Hindlimb muscle (tissue), 1 donor: Measurements from ENCODE around the gene ARL2BP. TPM values are rescaled to one million over a fixed set of nuclear protein-coding genes. Genes with fewer than 3 reads are reported as not detected.

Experiments
- DNase-seq: peaks from one replicate; pipeline ENCODE4 v3.0.0-alpha.2; 2013
- polyA plus RNA-seq: library from polyadenylated mRNA; unstranded; fragments of 120-200 nt; gene quantifications from one replicate; pipeline ENCODE4 v1.2.1, GENCODE V29; 2013; ENCODE audit not compliant: insufficient read length

ARL2BP gene
- polyA plus RNA-seq, 1 donor, result 36.0 TPM

DNA sequence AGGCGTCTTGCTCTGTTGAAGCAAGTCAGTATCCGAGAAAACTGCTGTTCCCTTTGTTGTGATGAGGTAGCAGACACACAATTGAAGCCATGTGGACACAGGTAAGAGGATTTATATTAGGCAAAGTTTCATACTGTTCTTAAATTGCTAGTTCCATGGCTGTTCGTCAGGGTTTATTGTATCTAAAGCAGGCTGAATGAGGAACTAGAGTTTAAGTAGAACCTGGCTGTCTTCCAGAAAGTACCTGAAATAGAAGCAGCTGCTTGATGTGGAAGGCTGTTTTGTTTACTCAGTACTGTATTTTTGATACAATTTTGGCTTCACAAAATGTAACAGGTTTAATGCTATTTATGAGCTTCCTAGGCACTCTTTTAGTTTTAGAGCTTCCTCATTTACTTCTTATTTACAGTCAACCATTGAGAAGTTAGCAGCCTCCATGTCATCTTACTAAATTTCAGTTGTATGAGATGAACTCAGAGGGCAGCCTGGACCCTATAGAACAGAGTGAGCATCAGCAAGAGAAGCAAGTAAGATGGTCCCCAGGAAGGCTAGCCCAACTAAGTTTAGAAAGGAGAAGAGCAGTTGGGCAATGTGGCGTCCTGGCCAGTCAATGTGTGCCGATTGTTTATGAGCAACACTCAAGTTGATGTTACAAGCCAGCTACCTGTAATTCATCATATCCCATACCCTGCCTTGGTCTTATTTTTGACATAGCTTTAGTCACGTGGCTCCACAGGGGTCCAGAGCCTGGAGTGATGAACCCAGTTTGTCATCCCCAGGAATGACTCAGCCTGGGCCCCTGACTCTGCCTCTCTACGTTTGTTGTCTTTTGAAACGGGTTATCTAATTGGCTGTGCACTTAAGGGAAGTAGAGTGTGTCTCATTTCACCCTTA, 9.7 kb upstream of the ARL2BP start:
- no peak for DNase-seq

DNA sequence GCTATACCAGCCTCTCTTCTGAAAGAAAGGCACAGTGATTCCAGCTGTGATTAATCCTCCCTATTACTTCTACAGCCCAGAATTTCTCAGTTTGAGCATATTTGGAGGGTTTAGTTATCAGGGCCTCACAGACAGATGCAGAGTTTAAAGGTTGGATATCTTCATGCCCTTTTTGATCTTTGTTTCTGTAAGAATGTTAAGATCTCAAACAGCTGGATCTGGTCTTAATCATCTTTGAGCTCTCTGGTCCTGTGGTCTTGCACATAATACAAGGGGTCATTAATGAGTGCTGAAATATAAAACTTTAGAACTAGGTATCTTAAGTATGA, 9.1 kb upstream of the ARL2BP start:
- no peak for DNase-seq

DNA sequence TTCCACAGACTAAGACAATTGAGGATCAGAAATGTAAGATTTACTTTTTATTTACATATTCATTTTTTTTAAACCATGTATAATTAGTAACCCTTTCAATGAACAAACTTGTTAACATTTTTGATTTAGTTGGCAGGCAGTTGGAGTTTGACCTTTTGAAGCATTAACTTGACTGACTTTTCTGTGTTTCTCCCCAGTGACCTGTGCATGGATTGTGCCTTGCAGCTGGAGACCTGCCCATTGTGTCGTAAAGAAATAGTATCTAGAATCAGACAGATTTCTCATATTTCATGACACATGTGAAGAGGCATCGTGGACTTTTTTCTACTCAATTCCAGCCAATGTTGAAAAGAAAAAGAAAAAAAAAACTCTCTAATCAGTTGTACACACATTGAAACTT, 6.4 kb upstream of the ARL2BP start:
- DNase-seq, result no peak

DNA sequence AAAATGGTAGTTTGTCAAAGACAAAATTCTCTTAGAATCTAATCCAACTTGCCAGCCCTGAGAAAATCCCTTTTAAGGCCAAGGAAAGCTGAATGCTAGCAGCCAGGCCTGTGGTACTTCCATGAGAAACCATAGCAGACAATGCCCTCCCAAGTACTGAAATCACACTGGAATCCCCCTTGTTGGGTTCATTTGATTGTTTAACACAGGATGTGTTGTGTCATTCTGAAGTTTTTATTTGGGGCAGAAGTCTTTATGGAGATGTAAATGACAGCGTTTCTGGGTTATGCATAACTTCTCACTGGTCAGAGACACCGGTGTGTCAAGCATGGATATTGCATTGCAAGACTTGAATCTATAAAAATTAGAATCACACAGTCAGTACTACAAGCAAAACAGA, 6.0 kb upstream of the ARL2BP start:
- no peak for DNase-seq

DNA sequence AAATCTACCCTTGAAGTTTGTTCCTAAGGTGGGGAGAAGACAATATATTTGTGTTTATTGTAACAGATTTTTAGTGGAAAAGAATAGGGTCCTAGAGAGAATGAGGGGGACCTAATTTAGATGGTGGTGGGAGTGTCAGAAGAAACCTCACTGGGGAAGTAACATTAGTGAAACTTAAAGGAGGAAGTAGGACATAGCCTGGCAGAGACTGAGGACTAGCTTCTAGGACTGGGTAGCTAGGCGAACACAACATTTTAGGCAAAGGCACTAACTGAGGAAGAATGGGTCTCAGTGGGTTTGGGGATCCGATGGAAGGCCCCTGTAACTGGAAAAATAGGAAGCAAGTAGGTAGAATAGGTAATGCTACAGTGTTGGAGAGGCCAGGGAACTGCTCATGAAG, 4.2 kb upstream of the ARL2BP start:
- no peak for DNase-seq

DNA sequence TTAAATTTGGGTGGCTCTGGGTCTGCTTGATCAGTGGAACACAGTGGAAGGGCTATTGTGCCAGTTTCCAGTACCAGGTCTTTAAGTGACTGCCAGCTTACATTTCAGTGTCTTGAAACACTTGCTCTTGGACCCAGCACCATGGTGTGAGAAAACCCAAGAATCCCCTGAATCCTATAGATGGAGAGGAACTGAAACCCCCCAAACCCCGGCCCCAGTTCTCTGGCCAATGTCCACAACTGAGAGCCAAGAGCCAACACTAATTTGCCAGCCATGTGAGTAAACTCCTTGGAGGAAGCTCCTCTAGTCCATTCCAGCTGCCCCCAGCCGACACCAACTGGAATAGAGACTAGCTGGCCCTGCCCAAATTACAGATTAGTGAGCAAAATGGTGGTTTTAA, 2.4 kb upstream of the ARL2BP start:
- DNase-seq, result no peak

DNA sequence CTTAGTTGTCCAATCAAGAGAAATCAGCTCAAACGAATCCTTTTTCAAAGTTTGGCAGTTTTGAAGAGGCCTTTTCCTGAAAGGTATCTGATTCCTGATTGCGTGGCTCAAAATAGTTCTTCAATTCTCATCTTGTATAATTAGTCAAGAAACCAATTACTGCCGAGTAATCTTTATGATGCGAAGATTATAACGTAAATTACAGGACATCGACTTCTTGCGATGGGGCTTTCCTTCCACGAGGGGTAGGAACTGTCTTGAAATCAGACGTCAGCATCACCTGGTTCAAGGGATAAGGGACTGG, 644 bp upstream of the ARL2BP start:
- DNase-seq, result peak; percentile 9

DNA sequence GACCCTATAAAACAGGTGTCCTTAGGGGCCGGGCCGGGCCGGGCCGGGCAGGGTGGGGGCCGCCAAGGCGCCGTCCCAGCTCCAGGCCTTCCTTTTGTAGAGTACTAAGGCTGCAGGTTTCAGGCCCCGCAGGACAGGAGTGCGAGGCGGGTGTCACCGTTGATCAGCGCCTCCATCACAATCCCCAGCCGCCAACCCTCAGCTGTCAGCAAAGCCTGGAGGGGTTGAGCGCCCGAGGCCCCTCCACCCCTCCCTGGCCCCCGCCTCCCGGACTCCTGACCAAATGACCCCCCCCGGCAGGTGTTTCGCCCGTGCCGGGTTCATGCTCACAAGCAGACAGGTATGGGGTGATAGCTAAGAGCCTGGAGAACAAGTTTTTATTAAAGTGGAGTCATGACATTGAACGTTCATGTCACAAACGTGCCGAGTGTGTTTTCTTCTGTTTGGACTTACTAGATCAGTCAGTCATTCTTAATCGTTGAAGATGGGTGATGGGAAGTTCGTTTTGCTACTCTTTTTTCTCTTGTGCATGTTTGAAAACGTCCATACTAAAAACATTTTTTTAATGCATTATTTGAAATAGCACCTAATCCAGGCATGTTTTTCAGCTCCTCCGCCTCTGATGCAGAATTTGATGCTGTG, 534 bp downstream of the ARL2BP start:
- DNase-seq, result no peak

DNA sequence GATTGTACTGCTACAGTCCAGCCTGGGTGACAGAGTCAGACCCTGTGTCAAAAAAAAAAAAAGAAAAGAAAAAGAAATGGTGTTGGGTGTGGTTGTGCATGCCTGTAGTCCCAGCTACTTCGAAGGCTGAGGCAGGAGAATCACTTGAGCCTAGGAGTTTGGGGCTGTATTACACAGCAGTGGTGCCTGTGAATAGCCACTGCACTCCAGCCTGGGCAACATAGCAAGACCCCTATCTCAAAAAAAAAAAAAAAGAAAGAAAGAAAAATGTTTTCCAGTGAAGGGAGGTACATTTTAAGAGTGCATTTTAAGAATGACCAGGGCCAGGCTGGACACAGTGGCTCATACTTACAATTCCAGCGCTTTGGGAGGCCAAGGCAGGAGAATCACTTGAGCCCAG, 6.3 kb downstream of the ARL2BP start:
- no peak for DNase-seq

DNA sequence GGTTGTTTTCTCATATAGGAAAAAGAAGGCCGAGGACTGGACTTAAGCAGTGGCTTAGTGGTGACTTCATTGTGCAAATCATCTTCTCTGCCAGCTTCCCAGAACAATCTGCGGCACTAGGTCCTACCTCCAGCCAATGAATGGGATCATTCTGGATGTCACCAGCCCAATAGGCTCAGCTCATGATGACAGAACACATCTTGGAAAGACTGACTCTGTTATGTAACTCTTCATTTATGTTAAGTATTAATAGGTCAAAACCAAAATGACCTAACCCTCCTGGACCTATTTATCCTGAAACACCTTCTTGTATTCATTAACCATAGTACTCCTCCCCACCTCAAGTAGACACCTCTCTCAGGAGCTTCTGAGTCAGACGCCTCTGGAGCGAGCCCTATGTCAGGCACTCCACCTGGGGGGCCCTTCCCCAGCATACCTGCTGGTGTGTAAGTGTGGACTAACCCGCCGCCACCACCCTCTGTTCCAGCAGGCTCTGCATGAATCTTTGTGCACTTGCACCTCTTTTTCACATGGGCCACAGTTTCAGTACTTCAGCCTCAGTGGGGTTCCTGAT, 7.2 kb downstream of the ARL2BP start:
- no peak for DNase-seq

DNA sequence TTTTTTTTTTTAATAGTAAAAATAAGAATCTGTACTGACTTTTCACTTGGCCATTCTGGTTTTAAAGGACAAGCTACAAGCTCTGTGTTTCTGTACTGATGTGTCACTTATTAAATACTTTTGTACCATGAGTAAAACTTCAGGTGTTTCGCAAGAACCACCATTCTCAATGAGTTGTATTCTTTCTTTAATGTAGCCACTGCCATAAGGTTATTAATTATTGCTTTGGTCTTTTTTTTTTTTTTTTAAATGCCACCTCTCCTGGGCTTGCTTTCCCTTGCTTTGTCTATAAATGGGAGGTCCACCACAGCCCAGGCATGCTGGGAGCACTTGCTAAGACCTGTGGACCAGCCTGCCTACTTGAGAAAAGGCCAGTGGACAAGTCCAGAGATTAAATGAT, 8.4 kb downstream of the ARL2BP start:
- no peak for DNase-seq

DNA sequence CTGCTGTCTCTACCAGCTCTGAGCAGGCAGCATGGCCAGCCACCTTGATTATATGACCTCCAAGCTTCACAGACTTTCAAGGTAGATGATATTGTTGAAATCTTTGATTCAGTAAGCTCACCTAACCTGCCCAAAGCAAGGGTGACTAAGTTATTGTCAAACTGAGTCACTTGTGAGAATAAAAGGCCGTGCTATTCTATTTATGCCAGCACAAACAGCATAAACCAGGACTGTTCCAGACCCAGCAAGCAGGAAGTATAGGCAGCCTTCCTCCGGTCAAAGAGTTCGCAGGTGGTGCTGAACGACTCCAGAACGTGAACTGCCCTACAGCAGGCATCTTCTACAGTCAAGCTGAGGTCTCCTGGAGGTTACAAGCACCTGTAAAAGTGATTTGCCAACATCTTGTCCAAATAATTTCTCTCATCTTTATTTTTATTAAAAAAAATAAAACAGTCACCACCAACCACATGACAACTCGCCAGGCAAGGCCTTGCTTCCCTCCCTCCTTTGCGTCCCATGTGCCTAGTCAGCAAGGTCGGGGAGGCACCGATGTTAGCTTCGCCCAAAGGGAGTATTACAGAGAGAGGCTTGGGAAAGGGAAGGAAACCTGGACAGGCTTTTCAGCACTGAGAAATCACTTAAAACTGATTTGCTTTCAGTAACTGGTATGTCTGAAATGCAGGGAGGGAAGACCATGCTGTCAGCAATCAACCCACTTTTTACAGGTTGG, 10.8 kb downstream of the ARL2BP start:
- no peak for DNase-seq

DNA sequence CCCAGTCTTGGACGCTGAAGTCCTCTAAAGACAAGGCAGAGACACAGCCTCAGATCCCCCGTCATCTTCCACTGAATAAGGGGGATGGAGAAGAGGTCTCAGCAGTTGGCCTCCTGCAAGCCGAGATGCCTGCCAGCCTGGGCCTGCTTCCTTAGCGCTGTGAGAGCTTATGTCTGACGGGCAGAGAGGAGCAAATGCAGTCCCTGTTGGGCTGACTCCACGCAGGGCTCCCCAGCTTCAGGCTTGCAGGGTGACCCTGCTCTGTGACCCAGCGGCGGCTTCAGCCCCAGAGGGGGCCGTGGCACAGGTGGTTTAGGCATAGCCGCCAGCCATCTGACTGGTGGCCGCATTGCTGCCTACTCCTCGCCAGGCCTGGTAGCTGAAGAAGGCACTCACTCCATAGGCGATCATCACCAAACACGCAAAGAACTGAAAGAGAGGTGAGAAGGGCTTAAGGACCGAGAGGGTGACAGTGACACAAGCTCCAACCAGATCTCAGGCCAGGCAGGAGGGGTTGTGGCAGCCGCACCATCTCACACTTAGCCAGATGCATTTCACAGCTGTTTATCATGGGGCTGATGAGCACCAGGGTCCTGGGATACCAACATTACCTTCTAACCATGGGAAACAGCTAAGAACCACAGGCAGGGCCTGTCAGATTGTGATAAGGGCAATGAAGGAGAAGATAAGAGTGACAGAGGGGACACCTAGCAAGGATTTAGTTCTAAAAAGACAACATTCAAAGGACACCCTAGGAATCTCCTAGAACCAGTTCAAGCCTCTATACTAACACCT, 11.7 kb downstream of the ARL2BP start:
- DNase-seq, result no peak

DNA sequence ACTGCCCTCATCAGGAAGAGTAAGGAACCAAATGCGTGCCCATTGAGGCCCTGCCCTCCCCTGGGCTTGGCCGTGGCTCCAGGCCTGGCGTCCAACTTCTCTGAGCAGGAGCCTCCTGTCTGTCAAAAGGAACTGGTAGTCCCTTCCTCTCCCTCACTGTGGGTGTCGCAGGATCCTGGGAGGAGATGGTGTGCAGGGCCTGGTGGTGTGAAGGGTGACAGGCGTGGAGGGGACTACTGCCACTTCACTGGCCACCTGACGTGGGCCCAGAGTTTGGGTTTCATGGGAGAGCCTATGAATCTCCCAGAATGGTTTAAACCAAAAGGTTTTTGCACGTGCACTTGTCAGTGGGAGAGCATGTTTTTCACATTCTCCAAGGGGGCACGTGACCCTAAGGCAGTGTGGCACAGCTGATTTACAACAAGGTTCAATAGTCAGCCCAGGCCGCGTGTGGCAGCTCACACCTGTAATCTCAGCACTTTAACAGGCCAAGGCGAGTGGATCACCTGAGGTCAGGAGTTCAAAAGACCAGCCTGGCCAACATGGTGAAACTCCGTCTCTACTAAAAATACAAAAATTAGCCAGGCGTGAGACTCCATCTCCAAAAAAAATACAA, 12.5 kb downstream of the ARL2BP start:
- no peak for DNase-seq

DNA sequence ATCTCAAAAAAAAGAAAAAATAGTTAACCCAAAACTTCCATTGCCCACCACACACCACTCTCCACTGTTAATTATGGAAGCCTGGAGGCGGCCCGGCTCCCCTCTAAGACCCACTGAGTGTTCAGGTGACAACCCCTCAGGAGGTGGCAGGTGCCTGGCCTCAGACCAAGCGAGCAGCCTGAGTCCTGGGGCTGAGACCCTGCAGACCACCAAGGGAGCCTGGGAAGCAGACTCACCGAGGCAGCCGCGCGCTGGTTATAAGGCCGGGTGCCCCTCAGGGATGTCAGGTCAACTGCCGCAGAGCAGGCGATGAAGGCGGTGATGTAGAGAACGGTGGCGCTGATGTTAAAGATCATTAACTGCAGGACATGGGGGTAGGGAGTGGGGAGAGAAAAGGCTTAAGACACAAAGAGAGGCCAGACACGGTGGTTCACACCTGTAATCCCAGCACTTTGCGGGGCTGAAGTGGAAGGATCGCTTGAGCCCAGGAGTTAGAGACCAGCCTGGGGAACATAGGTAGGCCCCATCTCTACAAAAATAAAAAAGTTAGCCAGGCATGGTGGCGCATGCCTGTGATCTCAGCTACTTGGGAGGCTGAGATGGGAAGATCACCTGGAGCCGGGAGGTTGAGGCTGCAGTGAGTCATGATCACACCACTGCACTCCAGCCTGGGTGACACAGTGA, 13.3 kb downstream of the ARL2BP start:
- DNase-seq, result no peak

DNA sequence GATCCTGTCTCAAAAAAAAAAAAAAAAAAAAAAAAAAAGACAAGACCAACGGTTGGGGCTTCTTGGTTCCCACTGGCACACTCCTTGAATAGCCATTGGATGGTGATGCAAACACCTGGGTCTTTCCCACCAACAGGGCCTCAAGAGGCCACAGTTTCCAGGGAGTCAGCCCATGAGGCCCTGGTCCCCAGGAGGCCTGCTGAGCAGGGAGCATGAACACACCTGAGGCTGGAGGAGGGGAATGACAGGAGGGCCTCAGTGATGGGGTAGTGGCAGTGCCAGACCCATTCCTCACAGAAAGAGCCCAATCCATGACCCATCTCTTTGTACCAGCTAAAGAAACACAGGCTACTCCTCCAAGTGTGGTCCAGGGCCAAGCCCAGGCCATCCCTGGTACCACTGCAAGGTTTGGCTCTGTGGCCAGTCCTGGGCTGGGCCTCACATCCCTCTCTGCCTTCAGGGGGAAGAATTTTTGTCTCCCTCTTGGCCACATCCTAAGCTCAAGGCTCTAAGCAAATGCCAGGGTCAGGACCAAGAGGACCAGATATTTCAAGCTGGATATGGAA, 13.9 kb downstream of the ARL2BP start:
- no peak for DNase-seq

DNA sequence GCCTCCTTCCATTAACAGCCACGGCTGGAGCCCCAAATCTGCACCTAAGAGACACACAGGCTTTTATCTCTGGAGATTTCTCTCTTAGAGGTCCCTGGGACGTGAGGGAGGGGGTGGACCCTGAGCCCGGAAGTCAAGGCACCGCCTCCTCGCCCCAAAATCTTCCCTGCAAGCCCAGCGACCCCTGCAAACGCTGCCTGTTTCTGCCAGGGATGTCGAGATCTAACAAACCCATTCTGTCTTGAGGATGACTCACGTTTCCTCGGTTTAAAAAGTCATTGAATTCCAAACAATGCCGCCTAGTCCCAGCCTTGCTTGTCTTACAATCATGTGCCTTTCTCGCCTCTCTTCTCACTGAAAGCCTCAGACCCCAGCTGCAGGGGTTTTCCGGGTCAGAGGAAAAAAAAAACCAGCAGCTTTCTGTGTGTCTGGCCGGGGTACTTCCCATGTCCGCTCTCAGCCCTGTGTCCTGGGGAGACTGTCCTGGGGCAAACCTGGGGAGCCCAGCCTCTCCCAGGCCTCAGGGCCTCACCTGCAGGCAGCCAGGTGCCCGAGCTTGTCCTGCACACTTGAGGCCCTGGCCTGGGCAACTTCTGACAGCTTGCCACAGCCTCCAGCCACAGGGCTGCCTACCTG, 15.4 kb downstream of the ARL2BP start:
- no peak for DNase-seq

DNA sequence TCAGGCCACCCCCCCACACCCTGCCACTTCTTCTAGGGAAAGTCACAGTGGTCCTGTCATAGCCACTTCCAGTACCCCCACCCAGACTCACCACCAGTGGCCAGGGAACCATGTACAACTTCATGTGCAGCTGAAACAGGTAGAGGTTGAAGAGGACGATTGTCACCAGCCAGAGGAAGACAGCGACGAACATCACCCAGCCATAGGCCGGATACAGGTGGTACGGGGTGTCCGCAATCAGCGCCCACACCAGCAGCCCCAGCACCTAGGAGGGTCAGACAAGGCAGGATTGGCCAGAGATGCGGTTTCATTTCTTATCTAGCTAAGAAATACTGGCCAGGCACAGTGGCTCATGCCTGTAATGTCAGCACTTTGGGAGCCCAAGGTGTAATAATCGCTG, 16.7 kb downstream of the ARL2BP start:
- DNase-seq, result no peak

DNA sequence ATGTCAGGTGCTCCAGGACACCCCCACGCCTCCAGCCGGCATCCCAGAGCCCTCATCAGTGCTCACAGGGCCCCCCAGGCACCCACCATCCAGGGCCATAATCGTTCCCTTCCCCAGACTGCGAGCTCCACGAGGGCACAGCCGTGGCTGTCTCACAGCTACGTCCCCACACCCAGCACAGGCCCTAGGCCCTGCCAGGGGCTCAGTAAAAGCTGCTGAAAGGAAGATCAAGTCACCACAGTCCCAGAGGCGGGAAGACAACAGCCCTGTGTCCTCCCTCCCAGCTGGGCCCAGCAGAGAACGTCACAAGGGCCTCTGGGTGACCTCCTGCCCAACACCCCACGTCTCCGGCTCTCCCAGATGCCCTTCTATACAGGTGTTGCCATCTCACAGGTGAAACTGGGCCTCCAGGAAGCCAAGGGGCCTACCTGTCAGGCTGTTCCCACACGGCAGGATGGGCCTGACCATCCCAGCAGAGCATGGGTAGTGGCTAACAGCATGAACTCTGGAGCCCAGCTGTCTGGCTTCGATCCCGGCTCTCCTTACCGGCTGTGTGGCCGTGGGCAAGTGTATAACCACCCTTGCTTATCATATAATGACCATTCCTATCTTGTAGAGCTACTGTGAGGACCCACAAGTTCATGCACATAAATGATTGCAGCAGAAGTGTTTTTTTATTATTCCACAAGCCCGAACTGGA, 17.9 kb downstream of the ARL2BP start:
- no peak for DNase-seq
